SK-N-SH (cell line): Measurements from ENCODE around the gene ZMYND8.

ENCODE experiments used
- CTCF ChIP-seq: fragments of 200-600 bp; sonication (generic); IDR thresholded peaks from 2 replicates; pipeline ENCODE4 v1.6.1; 2017; ENCODE audit warnings: antibody characterized with exemption, mild to moderate bottlenecking, moderate library complexity
- POLR2AphosphoS5 ChIP-seq: IDR thresholded peaks from 2 replicates; pipeline ENCODE4 v1.6.1; 2012; ENCODE audit warnings: low read depth, low read length
- SIN3A ChIP-seq: IDR thresholded peaks from 2 replicates; pipeline ENCODE4 v1.6.1; 2012; ENCODE audit warnings: low read depth, mild to moderate bottlenecking, low read length, moderate library complexity, borderline replicate concordance

GRCh38 chr20:47358039-47358671 is 1.7 kb upstream of the ZMYND8 start:
- no peak for TF ChIP-seq POLR2AphosphoS5
- no peak for TF ChIP-seq SIN3A
- TF ChIP-seq CTCF = no peak
